ENCODE measurements around the gene OLFML2A. TPM values are rescaled to one million over a fixed set of nuclear protein-coding genes. Genes with fewer than 3 reads are reported as not detected.
A peak's percentile ranks its signal among the peaks of the same experiment; 100 is the strongest.
"Not testable (repeated sequence)": the region's sequence is repeated elsewhere in the genome, so short reads cannot be mapped to it uniquely, and the experiment has no call there.

OLFML2A gene
- total RNA-seq, 6 experiments from 2014 or later: 0.30 to 0.88 (median 0.36) TPM

- H3K4me3 Mint-ChIP-seq: no peak overlapping the region
- no peak overlapping the region for H3K27ac Mint-ChIP-seq
- TF ChIP-seq, protein P1, sequence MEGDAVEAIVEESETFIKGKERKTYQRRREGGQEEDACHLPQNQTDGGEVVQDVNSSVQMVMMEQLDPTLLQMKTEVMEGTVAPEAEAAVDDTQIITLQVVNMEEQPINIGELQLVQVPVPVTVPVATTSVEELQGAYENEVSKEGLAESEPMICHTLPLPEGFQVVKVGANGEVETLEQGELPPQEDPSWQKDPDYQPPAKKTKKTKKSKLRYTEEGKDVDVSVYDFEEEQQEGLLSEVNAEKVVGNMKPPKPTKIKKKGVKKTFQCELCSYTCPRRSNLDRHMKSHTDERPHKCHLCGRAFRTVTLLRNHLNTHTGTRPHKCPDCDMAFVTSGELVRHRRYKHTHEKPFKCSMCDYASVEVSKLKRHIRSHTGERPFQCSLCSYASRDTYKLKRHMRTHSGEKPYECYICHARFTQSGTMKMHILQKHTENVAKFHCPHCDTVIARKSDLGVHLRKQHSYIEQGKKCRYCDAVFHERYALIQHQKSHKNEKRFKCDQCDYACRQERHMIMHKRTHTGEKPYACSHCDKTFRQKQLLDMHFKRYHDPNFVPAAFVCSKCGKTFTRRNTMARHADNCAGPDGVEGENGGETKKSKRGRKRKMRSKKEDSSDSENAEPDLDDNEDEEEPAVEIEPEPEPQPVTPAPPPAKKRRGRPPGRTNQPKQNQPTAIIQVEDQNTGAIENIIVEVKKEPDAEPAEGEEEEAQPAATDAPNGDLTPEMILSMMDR (IDR thresholded peaks at IDR 0.05): peak; percentile 73
- H3K9me3 Mint-ChIP-seq: no peaks in the 10 kb centered on the region
- DNase-seq: no peak
- peaks cover 10% of the 10 kb centered on the region for H3K4me1 Mint-ChIP-seq (ENCODE audit: low read depth)
- H3K36me3 Mint-ChIP-seq (ENCODE audit: low read depth): no peaks in the 10 kb centered on the region
- H3K27me3 Mint-ChIP-seq (ENCODE audit: insufficient read depth): peaks cover 13% of the 10 kb centered on the region
These were observed 62.8 kb downstream of the OLFML2A start for GRCh38 chr9:124839612-124840299.

DNA sequence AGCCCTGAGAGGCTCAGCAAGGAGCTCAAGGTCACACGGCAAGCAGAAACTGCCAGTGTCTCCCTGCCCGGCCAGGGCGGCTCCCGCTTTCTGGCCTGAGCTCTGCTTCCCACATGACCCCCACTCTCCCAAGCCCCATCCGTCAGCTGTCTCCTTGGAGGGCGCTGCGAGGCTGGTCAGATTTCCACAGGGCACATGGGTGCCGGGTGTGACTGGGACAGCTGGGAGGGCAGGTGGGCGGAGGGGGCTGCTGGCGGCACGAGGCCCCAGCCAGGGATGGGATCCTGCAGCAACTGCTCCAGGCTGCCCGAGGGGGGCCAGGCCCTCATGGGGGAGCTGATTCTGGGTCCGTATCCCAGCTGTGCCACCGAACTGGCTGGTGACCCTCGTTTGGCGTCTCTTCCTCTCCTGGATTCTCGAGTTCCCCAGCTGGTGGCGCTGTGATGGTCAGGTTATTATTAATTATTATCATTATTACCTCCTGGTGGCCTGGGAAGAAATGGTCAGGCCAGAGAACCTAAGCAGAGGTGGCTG, 63.4 kb downstream of the OLFML2A start:
- DNase-seq: no peak
- no peak overlapping the region for H3K4me3 Mint-ChIP-seq
- H3K27ac Mint-ChIP-seq: no peak overlapping the region
- peaks cover 4% of the 10 kb centered on the region for H3K4me1 Mint-ChIP-seq (ENCODE audit: low read depth)
- H3K9me3 Mint-ChIP-seq: no peaks in the 10 kb centered on the region
- H3K36me3 Mint-ChIP-seq (ENCODE audit: low read depth): no peaks in the 10 kb centered on the region
- peaks cover 13% of the 10 kb centered on the region for H3K27me3 Mint-ChIP-seq (ENCODE audit: insufficient read depth)
- TF ChIP-seq, protein P1 (IDR thresholded peaks at IDR 0.05): peak; percentile 68

DNA sequence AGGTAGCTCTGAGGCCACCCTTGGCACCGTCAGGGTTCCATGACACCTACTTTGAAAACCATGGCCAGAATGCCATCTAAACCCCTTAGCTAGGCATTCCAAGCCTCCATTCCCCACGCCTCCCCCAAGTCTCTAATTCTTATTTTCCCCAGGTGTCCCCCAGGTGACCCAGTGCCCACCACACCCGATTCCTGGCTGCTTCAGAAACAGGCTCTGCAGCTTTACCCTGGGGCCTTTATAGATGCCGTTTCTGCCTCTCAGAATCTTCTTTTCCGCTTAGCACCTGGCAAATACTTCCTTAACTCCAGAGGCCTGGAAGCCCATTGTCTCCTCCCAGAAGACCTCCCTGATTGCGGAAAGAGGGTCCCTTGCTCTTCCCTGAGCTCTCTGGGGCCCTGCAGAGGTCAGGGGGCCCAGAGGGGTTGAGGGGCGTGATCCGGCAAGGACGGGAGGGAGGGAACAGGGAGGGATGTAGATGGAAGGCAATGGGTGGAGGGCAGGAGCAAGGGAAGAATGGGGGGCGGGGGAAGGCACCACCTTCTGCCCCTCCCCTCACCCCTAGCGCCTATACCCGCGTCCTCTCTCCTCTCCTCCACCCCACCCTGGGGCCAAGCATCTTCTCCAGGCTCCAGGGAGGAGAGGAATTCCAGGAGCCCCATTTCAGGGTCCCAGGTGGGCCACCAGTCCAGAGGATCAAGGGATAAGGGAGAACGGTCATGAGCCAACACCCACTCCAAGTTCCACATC, 64.3 kb downstream of the OLFML2A start:
- no peaks in the 10 kb centered on the region for H3K9me3 Mint-ChIP-seq
- DNase-seq: no peak
- no peak overlapping the region for H3K27ac Mint-ChIP-seq
- H3K27me3 Mint-ChIP-seq (ENCODE audit: insufficient read depth): peaks cover 15% of the 10 kb centered on the region
- no peak overlapping the region for H3K4me3 Mint-ChIP-seq
- TF ChIP-seq, protein P1 (IDR thresholded peaks at IDR 0.05): no peak
- H3K36me3 Mint-ChIP-seq (ENCODE audit: low read depth): no peaks in the 10 kb centered on the region
- no peaks in the 10 kb centered on the region for H3K4me1 Mint-ChIP-seq (ENCODE audit: low read depth)

DNA sequence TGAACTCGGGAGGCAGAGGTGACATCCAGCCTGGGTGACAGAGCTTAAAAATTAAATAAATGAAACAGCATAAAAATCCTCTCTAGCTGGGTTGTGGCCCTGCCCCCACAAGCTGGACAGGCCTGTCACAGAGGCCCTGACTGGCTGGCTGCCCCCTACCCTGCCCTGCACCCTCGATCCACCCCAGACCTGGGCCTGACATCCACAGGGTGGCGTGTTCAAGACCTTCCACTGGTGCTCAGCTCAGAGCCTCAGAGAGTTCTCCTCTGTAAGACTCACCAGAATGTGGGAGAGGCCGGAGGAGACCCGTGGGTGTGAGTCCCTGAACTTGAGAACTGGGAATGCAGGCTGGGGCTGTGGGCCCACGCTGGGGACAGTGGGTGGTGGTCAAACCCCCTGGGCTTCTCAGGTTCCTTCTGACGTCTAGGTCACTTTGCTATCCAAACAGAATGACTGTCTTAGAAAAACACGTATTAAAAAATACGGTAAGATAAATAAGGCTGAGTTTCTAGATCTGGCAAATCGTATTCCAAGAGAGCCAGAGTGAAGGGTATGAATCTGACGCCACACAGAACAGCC, 66.6 kb downstream of the OLFML2A start:
- no peak overlapping the region for H3K27ac Mint-ChIP-seq
- DNase-seq: no peak
- no peaks in the 10 kb centered on the region for H3K9me3 Mint-ChIP-seq
- H3K4me3 Mint-ChIP-seq: no peak overlapping the region
- peaks cover 10% of the 10 kb centered on the region for H3K27me3 Mint-ChIP-seq (ENCODE audit: insufficient read depth)
- TF ChIP-seq, protein P1 (IDR thresholded peaks at IDR 0.05): no peak
- no peaks in the 10 kb centered on the region for H3K36me3 Mint-ChIP-seq (ENCODE audit: low read depth)
- no peaks in the 10 kb centered on the region for H3K4me1 Mint-ChIP-seq (ENCODE audit: low read depth)

- Mint-ChIP-seq H3K36me3 (ENCODE audit: low read depth) (no peaks in the 10 kb centered on the region), H3K9me3 (no peaks in the 10 kb centered on the region), H3K27me3 (ENCODE audit: insufficient read depth) (peaks cover 10% of the 10 kb centered on the region), H3K4me3 (no peak overlapping the region), H3K4me1 (ENCODE audit: low read depth) (no peaks in the 10 kb centered on the region), H3K27ac (no peak overlapping the region)
- TF ChIP-seq, protein P1 (IDR thresholded peaks at IDR 0.05): no peak
- DNase-seq: no peak
These were observed 67.4 kb downstream of the OLFML2A start for GRCh38 chr9:124844291-124844690.

DNA sequence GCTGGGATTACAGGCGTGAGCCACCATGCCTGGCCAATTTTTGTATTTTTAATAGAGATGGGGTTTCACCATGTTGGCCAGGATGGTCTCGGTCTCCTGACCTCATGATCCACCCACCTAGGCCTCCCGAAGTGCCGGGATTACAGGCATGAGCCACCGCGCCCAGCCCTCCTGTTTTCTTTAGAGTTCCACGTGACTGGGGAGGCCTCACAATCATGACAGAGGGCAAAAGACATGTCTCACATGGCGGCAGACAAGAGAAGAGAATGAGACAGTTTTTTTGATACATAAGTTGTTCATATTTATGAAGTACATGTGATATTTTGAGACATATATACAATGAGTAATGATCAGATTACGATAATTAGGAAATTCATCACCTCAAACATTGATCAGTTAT, 69.5 kb downstream of the OLFML2A start:
- H3K4me3 Mint-ChIP-seq, H3K9me3 Mint-ChIP-seq: not testable (repeated sequence)

More for the DNA sequence above, 69.5 kb downstream of the OLFML2A start:
- not testable (repeated sequence) for DNase-seq; H3K4me1 Mint-ChIP-seq (ENCODE audit: low read depth); H3K27ac Mint-ChIP-seq; H3K36me3 Mint-ChIP-seq (ENCODE audit: low read depth)
- peaks cover 14% of the 10 kb centered on the region for H3K27me3 Mint-ChIP-seq (ENCODE audit: insufficient read depth)
